RWPE1 (cell line): ENCODE measurements around the gene ADAM12.
"Not testable (repeated sequence)": the region's sequence is repeated elsewhere in the genome, so short reads cannot be mapped to it uniquely, and the experiment has no call there.

Source experiments
- CTCF ChIA-PET: fragments of 350-600 bp; sonication (Branson Sonifier 250); formaldehyde crosslinking; extraction: SDS; loops from one replicate; lab custom pipeline; 2021; lab: Yijun Ruan, JAX
- POLR2A ChIA-PET: fragments of 400-600 bp; formaldehyde crosslinking; extraction: SDS; loops from one replicate; lab custom pipeline; 2020; ENCODE audit warnings: antibody characterized with exemption; ENCODE audit not compliant: low non-redundant PET; lab: Yijun Ruan, JAX
- DNase-seq: peaks from one replicate; pipeline ENCODE4 v3.0.0; 2012; ENCODE audit warnings: low spot score
- H3K27ac ChIP-seq: fragments of 450-650 bp; 2 replicates; pipeline ENCODE4 v1.5.1; 2017
- TF ChIP-seq, protein P1 (sequence below): fragments of 450-650 bp; conservative IDR thresholded peaks from 2 replicates; pipeline ENCODE4 v1.5.1; 2017; ENCODE audit warnings: low read depth, mild to moderate bottlenecking

ADAM12 gene

DNA sequence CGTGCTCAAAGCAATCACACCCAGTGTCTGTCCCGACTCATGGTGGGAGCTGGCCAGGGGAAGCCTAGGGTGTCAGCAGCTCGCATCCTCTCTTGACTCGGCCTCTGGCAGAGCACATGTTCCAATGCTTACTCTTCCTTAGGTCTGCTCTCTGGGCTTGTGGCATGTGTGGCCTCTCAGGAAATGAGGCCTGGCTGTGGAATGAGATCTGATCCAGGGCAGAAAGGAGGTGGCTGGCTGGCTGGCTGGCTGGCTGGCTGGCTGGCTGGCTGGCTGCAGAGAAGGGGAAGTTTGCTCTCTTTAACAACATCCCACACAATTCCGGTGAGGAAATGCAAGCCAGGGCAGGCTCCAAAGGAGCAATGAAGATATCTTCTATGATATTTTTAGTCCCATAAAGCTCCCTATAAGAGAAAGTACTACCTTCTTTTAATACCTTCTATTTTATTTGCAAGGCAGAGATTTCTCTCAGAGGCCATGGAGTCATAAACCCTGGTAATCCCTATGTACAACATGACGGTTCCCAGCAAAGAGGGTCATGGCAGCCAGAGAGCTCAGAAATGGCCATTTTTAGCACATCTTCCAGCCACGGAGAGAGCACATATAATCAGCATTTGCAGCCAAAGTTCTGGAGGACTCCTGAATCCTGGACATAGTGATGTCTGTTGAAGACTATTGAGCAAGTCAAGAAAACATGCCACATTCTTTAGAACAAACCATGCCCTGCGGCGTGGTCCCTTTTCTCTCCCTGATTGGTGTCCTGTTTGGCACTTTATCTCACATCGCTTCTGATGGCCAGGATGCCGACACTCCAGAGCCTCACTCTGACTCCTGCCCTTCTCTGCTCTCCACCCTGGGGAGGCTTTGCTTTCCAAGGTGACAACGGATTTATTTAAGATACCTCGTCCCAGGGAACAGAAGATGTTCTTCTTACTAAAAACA lies 338.2 kb downstream of the ADAM12 start:
- POLR2A ChIA-PET: no interaction called here

DNA sequence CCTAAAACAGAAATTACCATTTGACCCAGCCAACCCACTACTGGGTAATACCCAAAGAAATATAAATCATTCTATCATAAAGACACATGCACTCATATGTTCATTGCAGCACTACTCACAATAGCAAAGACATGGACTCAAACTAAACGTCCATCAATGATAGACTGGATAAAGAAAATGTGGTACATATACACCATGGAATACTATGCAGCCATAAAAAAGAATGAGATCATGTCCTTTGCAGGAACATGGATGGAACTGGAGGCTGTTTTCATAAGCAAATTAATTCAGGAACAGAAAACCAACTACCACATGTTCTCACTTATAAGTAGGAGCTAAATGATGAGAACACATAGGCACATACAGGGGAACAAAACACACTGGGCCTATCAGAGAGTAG lies 340.5 kb downstream of the ADAM12 start:
- H3K27ac ChIP-seq, DNase-seq, POLR2A ChIA-PET: not testable (repeated sequence)
- CTCF ChIA-PET: interaction anchor here (0.6 kb wide), 1 partner anchor 67 kb away, joined by 3 read pairs; no protein-coding TSS in a partner anchor

More for the DNA sequence above, 338.2 kb downstream of the ADAM12 start:
- CTCF ChIA-PET: interaction anchor here (0.6 kb wide), 1 partner anchor 181 kb away, joined by 4 read pairs; no protein-coding TSS in a partner anchor
- peak; percentile 22 for DNase-seq
- H3K27ac ChIP-seq: peak overlapping the region; percentile 47
- TF ChIP-seq, protein P1, sequence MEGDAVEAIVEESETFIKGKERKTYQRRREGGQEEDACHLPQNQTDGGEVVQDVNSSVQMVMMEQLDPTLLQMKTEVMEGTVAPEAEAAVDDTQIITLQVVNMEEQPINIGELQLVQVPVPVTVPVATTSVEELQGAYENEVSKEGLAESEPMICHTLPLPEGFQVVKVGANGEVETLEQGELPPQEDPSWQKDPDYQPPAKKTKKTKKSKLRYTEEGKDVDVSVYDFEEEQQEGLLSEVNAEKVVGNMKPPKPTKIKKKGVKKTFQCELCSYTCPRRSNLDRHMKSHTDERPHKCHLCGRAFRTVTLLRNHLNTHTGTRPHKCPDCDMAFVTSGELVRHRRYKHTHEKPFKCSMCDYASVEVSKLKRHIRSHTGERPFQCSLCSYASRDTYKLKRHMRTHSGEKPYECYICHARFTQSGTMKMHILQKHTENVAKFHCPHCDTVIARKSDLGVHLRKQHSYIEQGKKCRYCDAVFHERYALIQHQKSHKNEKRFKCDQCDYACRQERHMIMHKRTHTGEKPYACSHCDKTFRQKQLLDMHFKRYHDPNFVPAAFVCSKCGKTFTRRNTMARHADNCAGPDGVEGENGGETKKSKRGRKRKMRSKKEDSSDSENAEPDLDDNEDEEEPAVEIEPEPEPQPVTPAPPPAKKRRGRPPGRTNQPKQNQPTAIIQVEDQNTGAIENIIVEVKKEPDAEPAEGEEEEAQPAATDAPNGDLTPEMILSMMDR: no peak

DNA sequence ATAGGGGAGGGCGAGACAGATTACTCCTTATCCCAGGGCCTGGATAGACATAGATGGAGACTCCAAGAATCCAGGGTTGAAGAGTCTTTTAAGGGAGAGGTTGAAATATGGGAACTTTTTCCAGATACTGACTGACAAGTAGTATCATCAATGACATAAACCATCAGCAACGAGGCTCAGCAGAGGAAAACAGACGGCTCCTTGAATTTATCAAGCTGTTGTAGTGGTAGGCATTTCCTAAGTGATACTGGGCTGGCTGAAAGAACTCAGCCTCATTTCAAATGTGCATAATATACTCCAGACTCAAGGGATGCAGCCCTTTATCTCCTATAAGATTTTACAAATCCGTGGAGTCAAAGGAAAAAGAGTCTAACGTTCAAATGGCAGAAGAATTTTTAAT lies 341.4 kb downstream of the ADAM12 start:
- CTCF ChIA-PET: interaction anchor here (0.5 kb wide), 1 partner anchor 251 kb away, joined by 4 read pairs; no protein-coding TSS in a partner anchor
- H3K27ac ChIP-seq: no peak overlapping the region
- POLR2A ChIA-PET: no interaction called here
- TF ChIP-seq, protein P1: no peak
- DNase-seq: no peak

DNA sequence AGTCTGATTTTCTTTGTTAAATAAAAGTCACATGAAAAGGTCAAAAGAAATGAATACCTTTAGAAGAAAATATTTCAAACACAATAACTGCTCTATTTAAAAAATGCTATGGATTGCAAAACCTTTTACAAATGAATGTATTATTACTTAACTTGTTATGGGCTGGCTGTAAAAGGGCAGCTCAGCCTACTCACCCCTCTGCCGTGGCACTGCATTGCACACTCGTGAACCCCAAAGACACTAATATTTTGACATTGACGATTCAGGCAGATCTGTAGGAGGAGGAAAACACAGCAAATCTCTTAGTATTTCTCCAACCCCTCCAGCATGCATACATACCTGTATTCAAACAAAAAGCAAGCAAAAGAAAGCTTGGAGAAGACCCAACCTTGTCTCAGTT lies 342.4 kb downstream of the ADAM12 start:
- no peak overlapping the region for H3K27ac ChIP-seq
- ChIA-PET POLR2A (no interaction called here), CTCF (no interaction called here)
- TF ChIP-seq, protein P1: no peak
- no peak for DNase-seq

DNA sequence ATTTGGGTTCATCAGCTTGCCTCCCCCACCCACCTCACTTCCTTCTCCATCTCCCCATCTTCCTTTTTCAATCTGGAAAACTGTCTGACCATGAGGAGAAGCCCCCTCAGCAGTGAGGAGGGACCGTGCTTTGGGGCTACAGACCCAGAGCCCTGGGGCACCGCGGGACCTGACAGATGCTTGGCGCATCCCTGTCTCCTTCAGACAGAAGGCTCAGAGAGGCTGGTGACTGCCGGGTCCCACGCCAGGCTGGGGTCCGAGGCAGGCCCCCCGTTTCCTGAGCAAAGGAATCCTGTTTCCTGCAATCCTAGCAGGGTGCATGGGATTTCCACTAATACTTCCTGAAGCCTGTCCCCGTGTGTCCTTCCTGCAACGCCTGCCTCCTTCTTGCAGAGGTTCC lies 344.9 kb downstream of the ADAM12 start:
- CTCF ChIA-PET: no interaction called here

DNA sequence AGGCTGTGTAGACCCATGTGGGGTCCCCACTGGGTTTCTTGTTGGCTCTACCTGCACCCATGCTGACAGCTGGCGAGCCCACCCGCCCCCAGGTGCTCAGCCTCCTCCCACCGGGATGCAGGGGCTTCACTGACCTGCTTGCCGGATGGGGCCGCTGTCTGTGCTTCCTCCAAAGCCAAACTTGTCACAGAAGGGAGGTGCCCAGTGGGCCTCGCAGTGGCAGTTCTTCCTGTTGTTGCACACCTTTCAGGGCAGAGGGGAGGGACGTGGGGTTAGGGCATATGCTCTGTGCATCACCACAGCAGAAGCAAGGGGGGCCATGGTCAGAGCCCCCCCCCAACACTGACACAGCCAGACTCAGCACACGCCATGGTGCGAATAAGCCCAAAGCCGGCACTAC lies 345.4 kb downstream of the ADAM12 start:
- CTCF ChIA-PET: interaction anchor here (0.6 to 0.8 kb wide), 2 partner anchors 18 to 155 kb away, joined by 3 to 8 read pairs; no protein-coding TSS in a partner anchor
- no peak for DNase-seq
- H3K27ac ChIP-seq: no peak overlapping the region
- TF ChIP-seq, protein P1: no peak
- POLR2A ChIA-PET: no interaction called here

More for the DNA sequence above, 344.9 kb downstream of the ADAM12 start:
- POLR2A ChIA-PET: no interaction called here
- TF ChIP-seq, protein P1: no peak
- DNase-seq: no peak
- no peak overlapping the region for H3K27ac ChIP-seq
